ENCODE measurements around the gene COL10A1.

Gene COL10A1

GRCh38 chr6:116078522-116078921 is 47.4 kb downstream of the COL10A1 start:
- DNase-seq = no peak

DNA sequence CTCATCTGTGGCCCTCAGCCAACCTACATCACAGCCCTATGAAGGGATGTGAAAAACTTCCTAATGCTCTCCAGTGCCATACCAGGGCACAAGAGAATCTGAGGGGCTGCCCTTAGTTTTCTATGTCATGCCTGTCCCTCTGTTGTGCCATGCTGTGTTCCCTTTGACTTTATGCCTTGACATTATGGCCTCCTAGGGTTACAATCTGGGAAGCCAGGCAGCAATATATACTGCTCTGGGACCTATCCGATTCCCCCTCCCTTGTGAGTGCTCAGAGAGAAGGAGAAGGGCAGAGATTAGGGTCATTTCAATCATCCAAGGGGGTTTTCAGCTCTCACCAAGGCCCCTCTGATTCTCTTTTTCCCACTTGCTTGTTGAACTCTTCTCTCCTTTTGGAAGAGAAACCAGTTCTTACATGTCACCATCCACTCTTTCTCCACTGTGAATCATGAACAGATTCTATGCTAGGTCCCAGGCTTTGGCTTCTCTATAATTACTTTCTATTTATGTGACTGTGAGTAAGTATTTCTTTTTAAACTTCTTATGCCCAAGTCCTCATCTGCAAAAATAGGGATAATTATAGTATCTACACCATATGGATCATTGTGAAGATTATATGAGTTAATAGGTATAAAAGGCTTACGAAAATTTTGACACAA is 51.1 kb downstream of the COL10A1 start:
- DNase-seq = no peak

GRCh38 chr6:116073765-116074440 is 52.0 kb downstream of the COL10A1 start:
- DNase-seq = no peak

GRCh38 chr6:116072368-116072767 is 53.6 kb downstream of the COL10A1 start:
- DNase-seq = no peak

DNA sequence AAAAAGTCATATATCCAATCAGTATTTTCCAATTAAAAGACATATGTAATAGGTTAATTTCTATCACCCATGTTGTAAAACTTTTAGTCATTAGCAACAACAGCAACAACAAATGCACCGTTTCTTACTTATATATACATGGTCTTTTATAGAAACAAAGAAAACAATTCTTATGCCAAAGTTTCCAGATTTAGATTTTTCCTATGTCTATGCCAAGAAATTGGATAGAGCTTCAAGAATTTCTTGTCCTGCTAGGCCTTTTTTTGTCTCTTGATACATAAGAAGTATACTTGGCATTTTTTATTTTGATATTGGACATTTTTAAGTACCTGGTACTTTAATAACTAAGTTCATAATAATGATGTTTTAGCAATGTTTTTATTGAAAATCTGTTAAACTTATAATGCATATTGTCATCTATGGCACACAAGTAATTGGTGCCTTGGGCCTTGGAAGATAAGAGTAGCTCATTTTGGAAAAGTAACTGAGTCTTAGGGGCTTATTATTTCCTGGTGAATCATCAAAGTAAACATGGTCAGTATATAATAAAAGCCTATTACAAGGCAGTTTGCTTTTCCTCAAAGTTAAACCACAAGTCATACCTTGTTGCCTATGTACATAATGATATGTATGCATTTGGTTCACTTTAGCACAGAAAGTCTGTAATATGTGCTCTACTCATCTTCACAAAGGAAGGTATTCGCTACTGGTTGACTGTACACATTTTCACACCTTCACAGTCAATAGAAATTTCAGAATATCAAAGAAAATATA is 55.1 kb downstream of the COL10A1 start:
- DNase-seq = no peak

DNA sequence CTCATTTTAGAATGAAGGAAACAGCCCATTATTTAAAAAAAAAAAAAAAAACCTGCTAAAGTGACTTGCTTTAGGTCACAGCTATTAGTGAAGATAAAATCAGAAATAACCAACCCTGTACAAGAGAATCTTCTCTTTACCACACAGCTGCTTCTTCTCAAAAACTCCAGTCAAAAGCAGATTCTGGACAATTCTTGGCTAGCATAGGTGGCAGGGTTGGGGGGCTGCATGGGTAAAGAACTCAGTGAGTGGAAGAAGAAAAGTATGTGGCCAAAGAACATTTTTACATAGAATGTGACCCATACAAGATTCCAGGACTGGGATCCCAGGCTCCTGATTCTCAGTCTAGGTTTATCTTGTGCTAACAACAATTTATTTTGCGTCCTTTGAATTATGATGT is 55.8 kb downstream of the COL10A1 start:
- no peak for DNase-seq
